T-helper 9 cell (primary cell): ENCODE results near the gene GPC5.
"Not testable (repeated sequence)": the region's sequence is repeated elsewhere in the genome, so short reads cannot be mapped to it uniquely, and the experiment has no call there.

ENCODE experiments used
- DNase-seq: peaks from one replicate; pipeline ENCODE4 v3.0.0-alpha.2; 2020

GPC5 gene

GRCh38 chr13:91722267-91722884, 324.0 kb downstream of the GPC5 start:
- DNase-seq, result no peak

- no peak for DNase-seq
Measured at GRCh38 chr13:91724591-91724990, 326.2 kb downstream of the GPC5 start.

GRCh38 chr13:91725646-91726045, 327.2 kb downstream of the GPC5 start:
- no peak for DNase-seq

- no peak for DNase-seq
Measured at GRCh38 chr13:91726671-91727070, 328.2 kb downstream of the GPC5 start.

GRCh38 chr13:91729859-91730258, 331.4 kb downstream of the GPC5 start:
- DNase-seq, result no peak

- DNase-seq, result no peak
Measured at GRCh38 chr13:91739751-91740150, 341.3 kb downstream of the GPC5 start.

- no peak for DNase-seq
Measured at GRCh38 chr13:91740756-91741155, 342.3 kb downstream of the GPC5 start.

GRCh38 chr13:91741925-91742324, 343.5 kb downstream of the GPC5 start:
- DNase-seq, result no peak

GRCh38 chr13:91744284-91744683, 345.9 kb downstream of the GPC5 start:
- DNase-seq, result no peak

GRCh38 chr13:91745967-91746366, 347.5 kb downstream of the GPC5 start:
- DNase-seq, result no peak

GRCh38 chr13:91747186-91747585, 348.8 kb downstream of the GPC5 start:
- no peak for DNase-seq

GRCh38 chr13:91748416-91749089, 350.1 kb downstream of the GPC5 start:
- no peak for DNase-seq

- no peak for DNase-seq
Measured at GRCh38 chr13:91758724-91759123, 360.3 kb downstream of the GPC5 start.

GRCh38 chr13:91762957-91763356, 364.5 kb downstream of the GPC5 start:
- DNase-seq, result no peak

- no peak for DNase-seq
Measured at GRCh38 chr13:91764527-91764926, 366.1 kb downstream of the GPC5 start.

GRCh38 chr13:91767651-91768050, 369.2 kb downstream of the GPC5 start:
- no peak for DNase-seq

- DNase-seq, result no peak
Measured at GRCh38 chr13:91768746-91769145, 370.3 kb downstream of the GPC5 start.

GRCh38 chr13:91771229-91771628, 372.8 kb downstream of the GPC5 start:
- DNase-seq, result no peak

- no peak for DNase-seq
Measured at GRCh38 chr13:91773591-91774227, 375.3 kb downstream of the GPC5 start.

GRCh38 chr13:91774397-91774796, 376.0 kb downstream of the GPC5 start:
- DNase-seq, result no peak

- no peak for DNase-seq
Measured at GRCh38 chr13:91776611-91777193, 378.3 kb downstream of the GPC5 start.

- no peak for DNase-seq
Measured at GRCh38 chr13:91778123-91778522, 379.7 kb downstream of the GPC5 start.

GRCh38 chr13:91781982-91782691, 383.7 kb downstream of the GPC5 start:
- not testable (repeated sequence) for DNase-seq
